ENCODE data around the gene PPP2R5A.

- no peak for TF ChIP-seq CTCF (IDR thresholded peaks at IDR 0.05)
- no peak for TF ChIP-seq POLR2A (IDR thresholded peaks at IDR 0.05)
Measured at GRCh38 chr1:212329105-212329504, 43.9 kb downstream of the PPP2R5A start.

All from heart left ventricle (tissue), 13 donors.